ENCODE results near the gene AP1S2. TPM values are rescaled to one million over a fixed set of nuclear protein-coding genes. Genes with fewer than 3 reads are reported as not detected.

Gene AP1S2
- total and polyA plus RNA-seq, 2 donors from 2014 or later: 13.7 to 28.7 TPM

DNA sequence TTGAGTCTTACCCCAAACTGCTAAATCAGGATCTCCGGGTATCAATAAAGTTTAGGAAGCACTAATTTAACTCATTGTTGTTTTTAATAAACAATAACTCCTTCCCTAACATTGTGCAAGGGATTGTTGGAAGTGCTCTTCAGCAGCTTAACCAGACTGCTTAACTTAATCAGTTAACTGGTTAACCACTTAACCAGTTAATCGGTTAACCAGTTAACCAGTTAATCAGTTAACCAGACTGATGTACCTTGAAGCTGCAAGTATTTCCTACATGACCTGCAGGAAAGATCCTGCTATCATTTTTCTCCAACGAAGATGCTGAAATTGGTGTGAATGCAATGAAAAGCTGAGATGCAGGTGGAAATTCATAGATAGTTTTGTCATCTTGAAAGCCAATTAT, 40.1 kb upstream of the AP1S2 start:
- TF ChIP-seq, protein P1, sequence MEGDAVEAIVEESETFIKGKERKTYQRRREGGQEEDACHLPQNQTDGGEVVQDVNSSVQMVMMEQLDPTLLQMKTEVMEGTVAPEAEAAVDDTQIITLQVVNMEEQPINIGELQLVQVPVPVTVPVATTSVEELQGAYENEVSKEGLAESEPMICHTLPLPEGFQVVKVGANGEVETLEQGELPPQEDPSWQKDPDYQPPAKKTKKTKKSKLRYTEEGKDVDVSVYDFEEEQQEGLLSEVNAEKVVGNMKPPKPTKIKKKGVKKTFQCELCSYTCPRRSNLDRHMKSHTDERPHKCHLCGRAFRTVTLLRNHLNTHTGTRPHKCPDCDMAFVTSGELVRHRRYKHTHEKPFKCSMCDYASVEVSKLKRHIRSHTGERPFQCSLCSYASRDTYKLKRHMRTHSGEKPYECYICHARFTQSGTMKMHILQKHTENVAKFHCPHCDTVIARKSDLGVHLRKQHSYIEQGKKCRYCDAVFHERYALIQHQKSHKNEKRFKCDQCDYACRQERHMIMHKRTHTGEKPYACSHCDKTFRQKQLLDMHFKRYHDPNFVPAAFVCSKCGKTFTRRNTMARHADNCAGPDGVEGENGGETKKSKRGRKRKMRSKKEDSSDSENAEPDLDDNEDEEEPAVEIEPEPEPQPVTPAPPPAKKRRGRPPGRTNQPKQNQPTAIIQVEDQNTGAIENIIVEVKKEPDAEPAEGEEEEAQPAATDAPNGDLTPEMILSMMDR (IDR thresholded peaks at IDR 0.05; ENCODE audit: borderline replicate concordance, extremely low read depth, insufficient read depth): no peak
- intact Hi-C loops (cut with DNase I): no loop called here
- no peaks in the 10 kb centered on the region for H3K4me1 ChIP-seq (ENCODE audit: control insufficient read depth in 2 of 3, insufficient read depth in 2 of 3, low read depth in 1 of 3, low read length in 3 of 3)
- no peak overlapping the region for H3K27ac ChIP-seq (ENCODE audit: low read depth in 2 of 2, low read length in 2 of 2)
- no peak overlapping the region for H3K9ac ChIP-seq (ENCODE audit: low read length in 3 of 3)
- no peak for FAIRE-seq
- no peak overlapping the region for H3K4me3 ChIP-seq (ENCODE audit: low read length in 3 of 3)
- no peak for DNase-seq
- no peaks in the 10 kb centered on the region for H3K9me3 ChIP-seq (ENCODE audit: control insufficient read depth in 2 of 3, insufficient read depth in 1 of 3, low read length in 3 of 3)
- H3K27me3 ChIP-seq (ENCODE audit: control insufficient read depth, insufficient read depth, low read length): peaks cover 2% of the 10 kb centered on the region
- H3K36me3 ChIP-seq (ENCODE audit: control insufficient read depth in 2 of 3, insufficient read depth in 3 of 3, low read length in 3 of 3): no peaks in the 10 kb centered on the region

GRCh38 chrX:15890463-15890862, 35.9 kb upstream of the AP1S2 start:
- Histone ChIP-seq H3K9me3 (ENCODE audit: control insufficient read depth in 2 of 3, insufficient read depth in 1 of 3, low read length in 3 of 3) (no peaks in the 10 kb centered on the region), H3K27me3 (ENCODE audit: control insufficient read depth, insufficient read depth, low read length) (peaks cover 4% of the 10 kb centered on the region), H3K27ac (ENCODE audit: low read depth in 2 of 2, low read length in 2 of 2) (no peak overlapping the region), H3K4me3 (ENCODE audit: low read length in 3 of 3) (no peak overlapping the region), H3K36me3 (ENCODE audit: control insufficient read depth in 2 of 3, insufficient read depth in 3 of 3, low read length in 3 of 3) (no peaks in the 10 kb centered on the region), H3K4me1 (ENCODE audit: control insufficient read depth in 2 of 3, insufficient read depth in 2 of 3, low read depth in 1 of 3, low read length in 3 of 3) (no peaks in the 10 kb centered on the region), H3K9ac (ENCODE audit: low read length in 3 of 3) (no peak overlapping the region)
- TF ChIP-seq, protein P1 (IDR thresholded peaks at IDR 0.05; ENCODE audit: borderline replicate concordance, extremely low read depth, insufficient read depth): no peak
- DNase-seq (no peak), FAIRE-seq (peak; percentile 46)
- intact Hi-C loops (cut with DNase I): no loop called here

- TF ChIP-seq, protein P1 (IDR thresholded peaks at IDR 0.05; ENCODE audit: borderline replicate concordance, extremely low read depth, insufficient read depth): no peak
- Histone ChIP-seq H3K9me3 (ENCODE audit: control insufficient read depth in 2 of 3, insufficient read depth in 1 of 3, low read length in 3 of 3) (no peaks in the 10 kb centered on the region), H3K4me3 (ENCODE audit: low read length in 3 of 3) (no peak overlapping the region), H3K4me1 (ENCODE audit: control insufficient read depth in 2 of 3, insufficient read depth in 2 of 3, low read depth in 1 of 3, low read length in 3 of 3) (no peaks in the 10 kb centered on the region), H3K36me3 (ENCODE audit: control insufficient read depth in 2 of 3, insufficient read depth in 3 of 3, low read length in 3 of 3) (no peaks in the 10 kb centered on the region), H3K9ac (ENCODE audit: low read length in 3 of 3) (no peak overlapping the region), H3K27ac (ENCODE audit: low read depth in 2 of 2, low read length in 2 of 2) (no peak overlapping the region), H3K27me3 (ENCODE audit: control insufficient read depth, insufficient read depth, low read length) (peaks cover 9% of the 10 kb centered on the region)
- no peak for DNase-seq
- no peak for FAIRE-seq
- intact Hi-C loops (cut with DNase I): no loop called here
These were observed 33.4 kb upstream of the AP1S2 start for GRCh38 chrX:15888062-15888461.

GRCh38 chrX:15883540-15883863, 28.9 kb upstream of the AP1S2 start:
- no peaks in the 10 kb centered on the region for H3K36me3 ChIP-seq (ENCODE audit: control insufficient read depth in 2 of 3, insufficient read depth in 3 of 3, low read length in 3 of 3)
- H3K9ac ChIP-seq (ENCODE audit: low read length in 3 of 3): no peak overlapping the region
- H3K27me3 ChIP-seq (ENCODE audit: control insufficient read depth, insufficient read depth, low read length): peaks cover 5% of the 10 kb centered on the region
- FAIRE-seq: no peak
- DNase-seq: no peak
- no peaks in the 10 kb centered on the region for H3K9me3 ChIP-seq (ENCODE audit: control insufficient read depth in 2 of 3, insufficient read depth in 1 of 3, low read length in 3 of 3)
- no peak overlapping the region for H3K4me3 ChIP-seq (ENCODE audit: low read length in 3 of 3)
- TF ChIP-seq, protein P1 (IDR thresholded peaks at IDR 0.05; ENCODE audit: borderline replicate concordance, extremely low read depth, insufficient read depth): no peak
- H3K4me1 ChIP-seq (ENCODE audit: control insufficient read depth in 2 of 3, insufficient read depth in 2 of 3, low read depth in 1 of 3, low read length in 3 of 3): no peaks in the 10 kb centered on the region
- no peak overlapping the region for H3K27ac ChIP-seq (ENCODE audit: low read depth in 2 of 2, low read length in 2 of 2)
- intact Hi-C loops (cut with DNase I): no loop called here

All from kidney (tissue), 14 donors.